Esophagus muscularis mucosa (tissue), 4 donors: ENCODE data around the gene LITAF.

Experiments
- EP300 ChIP-seq: sonication (generic); formaldehyde crosslinking; IDR thresholded peaks from one replicate; pipeline ENCODE4 v1.6.1; 2017; ENCODE audit warnings: antibody characterized with exemption
- POLR2A ChIP-seq: fragments of 450-650 bp; IDR thresholded peaks from one replicate; pipeline ENCODE4 v1.6.1; 2017; ENCODE audit warnings: antibody characterized with exemption, moderate library complexity, mild to moderate bottlenecking, low read depth
- POLR2AphosphoS5 ChIP-seq, 2 donors: sonication (generic); formaldehyde crosslinking; IDR thresholded peaks; one replicate each; pipeline ENCODE4 v1.6.1; 2017; ENCODE audit warnings: antibody characterized with exemption in 2 of 2
- TF ChIP-seq, protein P1 (sequence below), 3 experiments: fragments of 200-600 bp in 2 of 3; fragments of 450-650 bp in 1 of 3; sonication (generic) in 2 of 3; IDR thresholded peaks; one replicate each; pipeline ENCODE4 v1.5.1; 2017 to 2019; ENCODE audit warnings: antibody characterized with exemption in 3 of 3, mild to moderate bottlenecking in 2 of 3, moderate library complexity in 1 of 3

DNA sequence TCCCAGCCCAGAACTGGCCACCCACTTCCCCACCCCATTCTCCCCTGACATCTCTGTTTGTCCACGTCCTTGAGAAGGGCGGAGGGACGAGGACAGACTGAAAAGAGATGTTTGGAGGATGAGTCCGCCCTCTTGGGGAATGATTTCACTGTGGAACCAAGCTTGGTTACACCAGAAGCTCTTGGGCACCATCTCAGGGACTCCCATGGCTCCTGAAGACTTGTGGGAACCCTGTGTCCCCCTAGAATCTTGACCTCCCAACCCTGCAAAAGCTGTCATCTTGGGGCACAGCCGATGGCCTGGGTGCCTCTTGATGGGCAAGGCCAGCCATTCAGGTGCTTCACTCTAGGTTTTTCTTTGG lies 25.9 kb upstream of the LITAF start:
- no peak for TF ChIP-seq POLR2AphosphoS5 (IDR thresholded peaks at IDR 0.05)
- no peak for TF ChIP-seq POLR2A
- TF ChIP-seq, protein P1, sequence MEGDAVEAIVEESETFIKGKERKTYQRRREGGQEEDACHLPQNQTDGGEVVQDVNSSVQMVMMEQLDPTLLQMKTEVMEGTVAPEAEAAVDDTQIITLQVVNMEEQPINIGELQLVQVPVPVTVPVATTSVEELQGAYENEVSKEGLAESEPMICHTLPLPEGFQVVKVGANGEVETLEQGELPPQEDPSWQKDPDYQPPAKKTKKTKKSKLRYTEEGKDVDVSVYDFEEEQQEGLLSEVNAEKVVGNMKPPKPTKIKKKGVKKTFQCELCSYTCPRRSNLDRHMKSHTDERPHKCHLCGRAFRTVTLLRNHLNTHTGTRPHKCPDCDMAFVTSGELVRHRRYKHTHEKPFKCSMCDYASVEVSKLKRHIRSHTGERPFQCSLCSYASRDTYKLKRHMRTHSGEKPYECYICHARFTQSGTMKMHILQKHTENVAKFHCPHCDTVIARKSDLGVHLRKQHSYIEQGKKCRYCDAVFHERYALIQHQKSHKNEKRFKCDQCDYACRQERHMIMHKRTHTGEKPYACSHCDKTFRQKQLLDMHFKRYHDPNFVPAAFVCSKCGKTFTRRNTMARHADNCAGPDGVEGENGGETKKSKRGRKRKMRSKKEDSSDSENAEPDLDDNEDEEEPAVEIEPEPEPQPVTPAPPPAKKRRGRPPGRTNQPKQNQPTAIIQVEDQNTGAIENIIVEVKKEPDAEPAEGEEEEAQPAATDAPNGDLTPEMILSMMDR (IDR thresholded peaks at IDR 0.05) = no peak
- TF ChIP-seq EP300 = no peak
